Measurements from ENCODE around the gene GEMIN7. TPM values are rescaled to one million over a fixed set of nuclear protein-coding genes. Genes with fewer than 3 reads are reported as not detected.
A peak's percentile ranks its signal among the peaks of the same experiment; 100 is the strongest.

GEMIN7 gene
- total and polyA plus RNA-seq, 2 of the 13 experiments (the other 11 are each of a cell fraction or from before 2014, with no cell fraction given) = 24.1 to 30.6 TPM

GRCh38 chr19:45079063-45079910 is at the start of gene GEMIN7 (continued):
- 0 out of 2 replicates have a peak, but pooled peaks have one; percentile 63 for TF ChIP-seq ZNF136 (CRISPR knock-in tag; IDR thresholded peaks at IDR 0.05; ENCODE audit: low read depth)
- TF ChIP-seq, protein P1, sequence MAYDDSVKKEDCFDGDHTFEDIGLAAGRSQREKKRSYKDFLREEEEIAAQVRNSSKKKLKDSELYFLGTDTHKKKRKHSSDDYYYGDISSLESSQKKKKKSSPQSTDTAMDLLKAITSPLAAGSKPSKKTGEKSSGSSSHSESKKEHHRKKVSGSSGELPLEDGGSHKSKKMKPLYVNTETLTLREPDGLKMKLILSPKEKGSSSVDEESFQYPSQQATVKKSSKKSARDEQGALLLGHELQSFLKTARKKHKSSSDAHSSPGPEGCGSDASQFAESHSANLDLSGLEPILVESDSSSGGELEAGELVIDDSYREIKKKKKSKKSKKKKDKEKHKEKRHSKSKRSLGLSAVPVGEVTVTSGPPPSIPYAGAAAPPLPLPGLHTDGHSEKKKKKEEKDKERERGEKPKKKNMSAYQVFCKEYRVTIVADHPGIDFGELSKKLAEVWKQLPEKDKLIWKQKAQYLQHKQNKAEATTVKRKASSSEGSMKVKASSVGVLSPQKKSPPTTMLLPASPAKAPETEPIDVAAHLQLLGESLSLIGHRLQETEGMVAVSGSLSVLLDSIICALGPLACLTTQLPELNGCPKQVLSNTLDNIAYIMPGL (CRISPR knock-in tag; IDR thresholded peaks at IDR 0.05; ENCODE audit: borderline replicate concordance in 1 of 2, low read depth in 1 of 2) = peak; percentile 89 to 94; a peak in 3 of 4 replicates
- TF ChIP-seq ZNF274 (CRISPR knock-in tag; IDR thresholded peaks at IDR 0.05) = peak; percentile 66; the same call in 1 of the 2 replicates
- peak; percentile 57 for TF ChIP-seq TEAD3 (CRISPR knock-in tag; optimal IDR thresholded peaks at IDR 0.05; ENCODE audit: borderline replicate concordance)
- 0 out of 2 replicates have a peak, but pooled peaks have one; percentile 29 for TF ChIP-seq HNRNPUL1 (IDR thresholded peaks at IDR 0.05; ENCODE audit: low read depth, low read length)
- peak; percentile 84; the same call in 1 of the 2 replicates for TF ChIP-seq IRF9 (CRISPR knock-in tag; IDR thresholded peaks at IDR 0.05; ENCODE audit: borderline replicate concordance)
- peak; percentile 98 for TF ChIP-seq ZNF784 (CRISPR knock-in tag; IDR thresholded peaks at IDR 0.05; ENCODE audit: borderline replicate concordance)
- TF ChIP-seq CEBPB (IDR thresholded peaks at IDR 0.05; ENCODE audit: borderline replicate concordance, low read depth, low read length) = no peak
- TF ChIP-seq ATF2 (CRISPR knock-in tag; IDR thresholded peaks at IDR 0.05) = 0 out of 2 replicates have a peak, but pooled peaks have one; percentile 62
- peak; percentile 89 for TF ChIP-seq ZSCAN31 (CRISPR knock-in tag; IDR thresholded peaks at IDR 0.05; ENCODE audit: low read depth)
- TF ChIP-seq POLR2AphosphoS5 (IDR thresholded peaks at IDR 0.05; ENCODE audit: low read depth, low read length) = peak; percentile 82
- peak; percentile 81; the same call in 1 of the 2 replicates for TF ChIP-seq ZNF232 (CRISPR knock-in tag; IDR thresholded peaks at IDR 0.05; ENCODE audit: borderline replicate concordance)
- TF ChIP-seq RXRB (CRISPR knock-in tag; IDR thresholded peaks at IDR 0.05; ENCODE audit: borderline replicate concordance) = peak; percentile 59; the same call in 1 of the 2 replicates
- no peak; the same call in 1 of the 2 replicates for TF ChIP-seq BATF2 (CRISPR knock-in tag; IDR thresholded peaks at IDR 0.05)
- TF ChIP-seq ZBTB42 (CRISPR knock-in tag; IDR thresholded peaks at IDR 0.05) = peak; percentile 33; the same call in 1 of the 2 replicates
- TF ChIP-seq ZSCAN12 (CRISPR knock-in tag; IDR thresholded peaks at IDR 0.05) = no peak
- TF ChIP-seq RCOR2 (CRISPR knock-in tag; IDR thresholded peaks at IDR 0.05) = no peak
- no peak for TF ChIP-seq ZNF747 (CRISPR knock-in tag; IDR thresholded peaks at IDR 0.05; ENCODE audit: borderline replicate concordance)
- no peak for TF ChIP-seq MAFK (conservative IDR thresholded peaks at IDR 0.05 in 1 of 2, IDR thresholded peaks at IDR 0.05 in 1 of 2; ENCODE audit: low read length in 2 of 2)
- TF ChIP-seq ZNF20 (CRISPR knock-in tag; IDR thresholded peaks at IDR 0.05) = no peak
- no peak; the same call in 1 of the 2 replicates for TF ChIP-seq ZNF878 (CRISPR knock-in tag; IDR thresholded peaks at IDR 0.05)
- no peak for TF ChIP-seq SMC3 (IDR thresholded peaks at IDR 0.05; ENCODE audit: low read length)
